BE2C (cell line): ENCODE results near the gene MBD4.
"Not testable (repeated sequence)": the region's sequence is repeated elsewhere in the genome, so short reads cannot be mapped to it uniquely, and the experiment has no call there.

Source experiments
- DNase-seq: peaks from one replicate; pipeline ENCODE4 v3.0.0-alpha.2; 2020
- H3K27me3 ChIP-seq: fragments of 250-450 bp; sonication (Bioruptor Pico); 2 replicates; pipeline ENCODE4 v1.5.1; 2020; ENCODE audit warnings: mild to moderate bottlenecking
- H3K36me3 ChIP-seq: fragments of 250-450 bp; sonication (Bioruptor Pico); 2 replicates; pipeline ENCODE4 v1.5.1; 2020; ENCODE audit warnings: mild to moderate bottlenecking
- H3K4me1 ChIP-seq: fragments of 250-450 bp; sonication (Bioruptor Pico); 2 replicates; pipeline ENCODE4 v1.5.1; 2020
- H3K4me3 ChIP-seq: 2 replicates; pipeline ENCODE4 v1.5.1; 2011; ENCODE audit warnings: low read depth, low read length
- H3K9me3 ChIP-seq: fragments of 250-450 bp; sonication (Bioruptor Pico); 2 replicates; pipeline ENCODE4 v1.5.1; 2020
- CTCF ChIP-seq: IDR thresholded peaks from 2 replicates; pipeline ENCODE4 v1.5.1; 2012; ENCODE audit warnings: mild to moderate bottlenecking, low read depth, low read length

MBD4 gene

GRCh38 chr3:129483870-129484269 lies 44.1 kb upstream of the MBD4 start:
- TF ChIP-seq CTCF = no peak
- Histone ChIP-seq H3K27me3 (no peaks in the 10 kb centered on the region), H3K4me1 (peaks cover 9% of the 10 kb centered on the region), H3K9me3 (no peaks in the 10 kb centered on the region), H3K4me3 (no peak overlapping the region), H3K36me3 (0 out of 2 replicates have a peak, but pooled peaks cover 4% of the 10 kb centered on the region)
- DNase-seq = no peak

- peak; percentile 35 for DNase-seq
- no peaks in the 10 kb centered on the region for H3K27me3 ChIP-seq
- H3K9me3 ChIP-seq = no peaks in the 10 kb centered on the region
- no peak overlapping the region for H3K4me3 ChIP-seq
- H3K36me3 ChIP-seq = peaks cover 7% of the 10 kb centered on the region; the same call in 1 of the 2 replicates
- peak; percentile 54 for TF ChIP-seq CTCF
- H3K4me1 ChIP-seq = peaks cover 9% of the 10 kb centered on the region
These were observed 43.0 kb upstream of the MBD4 start for GRCh38 chr3:129482721-129483120.

- peak; percentile 62 for DNase-seq
- Histone ChIP-seq H3K27me3 (no peaks in the 10 kb centered on the region), H3K9me3 (no peaks in the 10 kb centered on the region), H3K36me3 (peaks cover 9% of the 10 kb centered on the region; the same call in 1 of the 2 replicates), H3K4me1 (peaks cover 9% of the 10 kb centered on the region), H3K4me3 (no peak overlapping the region)
- TF ChIP-seq CTCF = no peak
These were observed 42.1 kb upstream of the MBD4 start for GRCh38 chr3:129481766-129482332.

GRCh38 chr3:129481225-129481765 lies 41.5 kb upstream of the MBD4 start:
- peak; percentile 81 for DNase-seq
- not testable (repeated sequence) for H3K27me3 ChIP-seq, H3K4me1 ChIP-seq, H3K36me3 ChIP-seq, H3K4me3 ChIP-seq, H3K9me3 ChIP-seq

- peaks cover 9% of the 10 kb centered on the region; the same call in 1 of the 2 replicates for H3K36me3 ChIP-seq
- DNase-seq = no peak
- TF ChIP-seq CTCF = no peak
- no peaks in the 10 kb centered on the region for H3K9me3 ChIP-seq
- H3K4me1 ChIP-seq = peaks cover 1% of the 10 kb centered on the region
- no peaks in the 10 kb centered on the region for H3K27me3 ChIP-seq
- H3K4me3 ChIP-seq = no peak overlapping the region
These were observed 36.8 kb upstream of the MBD4 start for GRCh38 chr3:129476586-129476985.

- Histone ChIP-seq H3K27me3 (no peaks in the 10 kb centered on the region), H3K9me3 (no peaks in the 10 kb centered on the region), H3K4me3 (no peak overlapping the region), H3K4me1 (no peaks in the 10 kb centered on the region; the same call in 1 of the 2 replicates), H3K36me3 (peaks cover 9% of the 10 kb centered on the region; the same call in 1 of the 2 replicates)
- DNase-seq = no peak
- no peak for TF ChIP-seq CTCF
These were observed 36.1 kb upstream of the MBD4 start for GRCh38 chr3:129475863-129476262.
